K562 (cell line): ENCODE data around the gene CA5B.

Source experiments
- CHD4 ChIP-seq: fragments of 200-600 bp; sonication (generic); IDR thresholded peaks from 3 replicates; pipeline ENCODE4 v1.6.1; 2012; ENCODE audit warnings: low read depth, mild to moderate bottlenecking, mixed read lengths, low read length, inconsistent platforms; ENCODE audit not compliant: insufficient read depth, insufficient replicate concordance, poor library complexity, severe bottlenecking
- FOXK2 ChIP-seq, 2 experiments: fragments of 450-650 bp; IDR thresholded peaks in 1 of 2; conservative IDR thresholded peaks in 1 of 2; 2 replicates each; pipeline ENCODE4 v1.6.1; 2016; ENCODE audit warnings: low read depth in 2 of 2, mild to moderate bottlenecking in 1 of 2
- ZNF121 ChIP-seq: sonication (generic); formaldehyde crosslinking; conservative IDR thresholded peaks from 2 replicates; pipeline ENCODE4 v1.8.0; 2022; ENCODE audit warnings: missing genetic modification reagents
- TF ChIP-seq, protein P1 (sequence below), 2 experiments: fragments of 450-650 bp; formaldehyde crosslinking in 1 of 2; IDR thresholded peaks; 2 replicates each; pipeline versions ENCODE4 v1.4.0 to v1.6.1; 2014 to 2020; ENCODE audit warnings: mild to moderate bottlenecking in 2 of 2, borderline replicate concordance in 1 of 2, low read depth in 1 of 2

DNA sequence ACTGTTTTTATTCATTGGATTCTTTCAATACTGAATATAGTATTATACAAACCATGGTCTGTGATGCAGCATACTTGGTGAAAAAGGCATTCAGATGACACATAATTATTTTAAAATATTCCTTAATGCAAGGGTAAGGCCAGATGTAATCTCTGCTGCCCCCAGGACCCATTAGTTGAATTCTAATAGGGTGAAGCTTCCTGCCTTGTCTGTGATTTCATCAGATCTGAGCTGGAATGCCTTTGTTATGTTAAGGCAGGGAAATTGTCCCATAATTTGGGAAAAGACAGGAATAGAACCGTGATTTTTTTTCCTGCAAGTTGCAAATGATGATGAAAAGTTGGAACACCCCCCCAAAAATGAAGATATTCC, 78.4 kb downstream of the CA5B start:
- TF ChIP-seq ZNF121 (CRISPR knock-in tag) (no peak), CHD4 (no peak), FOXK2 (conservative IDR thresholded peaks at IDR 0.05 in 1 of 2, IDR thresholded peaks at IDR 0.05 in 1 of 2; ENCODE audit: low read depth in 2 of 2) (no peak)
- TF ChIP-seq, protein P1, sequence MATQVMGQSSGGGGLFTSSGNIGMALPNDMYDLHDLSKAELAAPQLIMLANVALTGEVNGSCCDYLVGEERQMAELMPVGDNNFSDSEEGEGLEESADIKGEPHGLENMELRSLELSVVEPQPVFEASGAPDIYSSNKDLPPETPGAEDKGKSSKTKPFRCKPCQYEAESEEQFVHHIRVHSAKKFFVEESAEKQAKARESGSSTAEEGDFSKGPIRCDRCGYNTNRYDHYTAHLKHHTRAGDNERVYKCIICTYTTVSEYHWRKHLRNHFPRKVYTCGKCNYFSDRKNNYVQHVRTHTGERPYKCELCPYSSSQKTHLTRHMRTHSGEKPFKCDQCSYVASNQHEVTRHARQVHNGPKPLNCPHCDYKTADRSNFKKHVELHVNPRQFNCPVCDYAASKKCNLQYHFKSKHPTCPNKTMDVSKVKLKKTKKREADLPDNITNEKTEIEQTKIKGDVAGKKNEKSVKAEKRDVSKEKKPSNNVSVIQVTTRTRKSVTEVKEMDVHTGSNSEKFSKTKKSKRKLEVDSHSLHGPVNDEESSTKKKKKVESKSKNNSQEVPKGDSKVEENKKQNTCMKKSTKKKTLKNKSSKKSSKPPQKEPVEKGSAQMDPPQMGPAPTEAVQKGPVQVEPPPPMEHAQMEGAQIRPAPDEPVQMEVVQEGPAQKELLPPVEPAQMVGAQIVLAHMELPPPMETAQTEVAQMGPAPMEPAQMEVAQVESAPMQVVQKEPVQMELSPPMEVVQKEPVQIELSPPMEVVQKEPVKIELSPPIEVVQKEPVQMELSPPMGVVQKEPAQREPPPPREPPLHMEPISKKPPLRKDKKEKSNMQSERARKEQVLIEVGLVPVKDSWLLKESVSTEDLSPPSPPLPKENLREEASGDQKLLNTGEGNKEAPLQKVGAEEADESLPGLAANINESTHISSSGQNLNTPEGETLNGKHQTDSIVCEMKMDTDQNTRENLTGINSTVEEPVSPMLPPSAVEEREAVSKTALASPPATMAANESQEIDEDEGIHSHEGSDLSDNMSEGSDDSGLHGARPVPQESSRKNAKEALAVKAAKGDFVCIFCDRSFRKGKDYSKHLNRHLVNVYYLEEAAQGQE (IDR thresholded peaks at IDR 0.05; ENCODE audit: borderline replicate concordance): no peak
- TF ChIP-seq, protein P1 (CRISPR knock-in tag; IDR thresholded peaks at IDR 0.05; ENCODE audit: low read depth): no peak
